ENCODE results near the gene ST3GAL2.
"Not testable (repeated sequence)": the region's sequence is repeated elsewhere in the genome, so short reads cannot be mapped to it uniquely, and the experiment has no call there.

The ST3GAL2 gene

GRCh38 chr16:70417661-70418060, 21.2 kb downstream of the ST3GAL2 start:
- no peak for DNase-seq (ENCODE audit: low read depth, low spot score)

GRCh38 chr16:70416748-70417616, 21.9 kb downstream of the ST3GAL2 start:
- no peak for DNase-seq (ENCODE audit: low read depth, low spot score)

- DNase-seq (ENCODE audit: low read depth, low spot score): not testable (repeated sequence)
Observed at GRCh38 chr16:70413572-70413971, 25.3 kb downstream of the ST3GAL2 start.

GRCh38 chr16:70412385-70412784, 26.5 kb downstream of the ST3GAL2 start:
- no peak for DNase-seq (ENCODE audit: low read depth, low spot score)

GRCh38 chr16:70410734-70411133, 28.2 kb downstream of the ST3GAL2 start:
- DNase-seq (ENCODE audit: low read depth, low spot score): no peak

GRCh38 chr16:70407811-70408274, 31.1 kb downstream of the ST3GAL2 start:
- no peak for DNase-seq (ENCODE audit: low read depth, low spot score)

GRCh38 chr16:70406104-70406503, 32.8 kb downstream of the ST3GAL2 start:
- not testable (repeated sequence) for DNase-seq (ENCODE audit: low read depth, low spot score)

- DNase-seq (ENCODE audit: low read depth, low spot score): no peak
Observed at GRCh38 chr16:70402916-70403659, 35.8 kb downstream of the ST3GAL2 start.

- DNase-seq (ENCODE audit: low read depth, low spot score): no peak
Observed at GRCh38 chr16:70399951-70400350, 38.9 kb downstream of the ST3GAL2 start.

- no peak for DNase-seq (ENCODE audit: low read depth, low spot score)
Observed at GRCh38 chr16:70399381-70399780, 39.5 kb downstream of the ST3GAL2 start.

- no peak for DNase-seq (ENCODE audit: low read depth, low spot score)
Observed at GRCh38 chr16:70398177-70398743, 40.6 kb downstream of the ST3GAL2 start.

GRCh38 chr16:70396246-70396904, 42.5 kb downstream of the ST3GAL2 start:
- no peak for DNase-seq (ENCODE audit: low read depth, low spot score)

GRCh38 chr16:70395345-70395901, 43.5 kb downstream of the ST3GAL2 start:
- no peak for DNase-seq (ENCODE audit: low read depth, low spot score)

- no peak for DNase-seq (ENCODE audit: low read depth, low spot score)
Observed at GRCh38 chr16:70394853-70395252, 44.0 kb downstream of the ST3GAL2 start.

GRCh38 chr16:70393662-70394061, 45.2 kb downstream of the ST3GAL2 start:
- no peak for DNase-seq (ENCODE audit: low read depth, low spot score)

- no peak for DNase-seq (ENCODE audit: low read depth, low spot score)
Observed at GRCh38 chr16:70392606-70393005, 46.3 kb downstream of the ST3GAL2 start.

- no peak for DNase-seq (ENCODE audit: low read depth, low spot score)
Observed at GRCh38 chr16:70391881-70392481, 46.9 kb downstream of the ST3GAL2 start.

GRCh38 chr16:70391446-70391845, 47.5 kb downstream of the ST3GAL2 start:
- no peak for DNase-seq (ENCODE audit: low read depth, low spot score)

- no peak for DNase-seq (ENCODE audit: low read depth, low spot score)
Observed at GRCh38 chr16:70390774-70391173, 48.1 kb downstream of the ST3GAL2 start.

- DNase-seq (ENCODE audit: low read depth, low spot score): no peak
Observed at GRCh38 chr16:70388006-70388680, 50.8 kb downstream of the ST3GAL2 start.

All from activated CD4-positive, CD25-positive, alpha-beta regulatory T cell treated with anti-CD3 and anti-CD28 coated beads, Interleukin-2, amount 50 U/mL, for 16 hours (primary cell).